Thoracic aorta (tissue), 2 donors: ENCODE measurements around the gene NOVA1. TPM values are rescaled to one million over a fixed set of nuclear protein-coding genes. Genes with fewer than 3 reads are reported as not detected.

Experiments
- ATAC-seq: fragments of 150-250 bp; one replicate; pipeline ENCODE4 v1.8.0; 2017; ENCODE audit warnings: low read depth; ENCODE audit not compliant: insufficient number of reproducible peaks, low FRiP score
- DNase-seq: peaks from one replicate; pipeline ENCODE4 v3.0.0-alpha.2; 2020; ENCODE audit warnings: low spot score
- H3K27ac ChIP-seq, 2 donors: fragments of 200-600 bp; sonication (generic); 1 replicate in 1 of 2; 2 replicates in 1 of 2; pipeline ENCODE4 v1.5.1; 2016; ENCODE audit warnings: mild to moderate bottlenecking in 2 of 2, moderate library complexity in 2 of 2
- H3K27me3 ChIP-seq: fragments of 200-600 bp; sonication (generic); replicated peaks from 2 replicates; pipeline ENCODE4 v1.6.0; 2016; ENCODE audit warnings: mild to moderate bottlenecking; ENCODE audit not compliant: insufficient read depth
- H3K36me3 ChIP-seq: fragments of 200-600 bp; sonication (generic); one replicate; pipeline ENCODE4 v1.5.1; 2016
- H3K4me1 ChIP-seq, 2 donors: fragments of 200-600 bp; sonication (generic); 1 replicate in 1 of 2; 2 replicates in 1 of 2; pipeline versions ENCODE4 v1.5.1 to v1.6.0; 2016; ENCODE audit warnings: low read depth in 2 of 2, mild to moderate bottlenecking in 1 of 2; ENCODE audit not compliant: control insufficient read depth in 1 of 2
- H3K4me3 ChIP-seq: fragments of 200-600 bp; sonication (generic); 2 replicates; pipeline ENCODE4 v1.5.1; 2016; ENCODE audit warnings: mild to moderate bottlenecking
- H3K9me3 ChIP-seq: fragments of 200-600 bp; sonication (generic); 2 replicates; pipeline ENCODE4 v1.5.1; 2016
- total RNA-seq, 2 donors: library from RNA; depleted of rRNA; stranded (reverse); fragments of >200 nt; gene quantifications; one replicate each; pipeline versions ENCODE4 v1.1.0 to v1.2.3, GENCODE V29; 2016
- TF ChIP-seq, protein P1 (sequence below): fragments of 200-600 bp; sonication (generic); IDR thresholded peaks from one replicate; pipeline ENCODE4 v1.5.1; 2019; ENCODE audit warnings: antibody characterized with exemption

Gene NOVA1
- total RNA-seq, 2 donors from 2014 or later: 10.2 to 11.0 TPM

DNA sequence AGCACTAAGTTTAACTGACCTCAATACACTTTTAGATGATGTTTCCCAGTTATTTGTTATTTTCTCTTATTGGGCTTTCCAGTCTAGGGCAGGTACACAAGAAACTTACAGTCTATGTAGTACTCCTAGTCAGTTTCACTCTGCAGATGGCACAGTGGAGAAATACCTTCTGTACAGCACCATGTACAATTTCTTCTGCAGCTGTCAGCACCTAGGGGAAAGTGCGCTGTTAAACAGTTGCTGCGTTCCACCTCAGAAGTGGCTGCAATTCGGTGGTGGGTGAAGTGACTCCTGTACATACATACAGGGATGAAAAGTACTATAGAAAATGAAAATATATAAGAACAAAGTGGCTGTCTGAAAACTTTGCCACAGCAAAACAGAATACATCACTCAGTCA is 48.3 kb downstream of the NOVA1 start:
- no peaks in the 10 kb centered on the region for H3K4me1 ChIP-seq
- ATAC-seq (no peak), DNase-seq (no peak)
- TF ChIP-seq, protein P1, sequence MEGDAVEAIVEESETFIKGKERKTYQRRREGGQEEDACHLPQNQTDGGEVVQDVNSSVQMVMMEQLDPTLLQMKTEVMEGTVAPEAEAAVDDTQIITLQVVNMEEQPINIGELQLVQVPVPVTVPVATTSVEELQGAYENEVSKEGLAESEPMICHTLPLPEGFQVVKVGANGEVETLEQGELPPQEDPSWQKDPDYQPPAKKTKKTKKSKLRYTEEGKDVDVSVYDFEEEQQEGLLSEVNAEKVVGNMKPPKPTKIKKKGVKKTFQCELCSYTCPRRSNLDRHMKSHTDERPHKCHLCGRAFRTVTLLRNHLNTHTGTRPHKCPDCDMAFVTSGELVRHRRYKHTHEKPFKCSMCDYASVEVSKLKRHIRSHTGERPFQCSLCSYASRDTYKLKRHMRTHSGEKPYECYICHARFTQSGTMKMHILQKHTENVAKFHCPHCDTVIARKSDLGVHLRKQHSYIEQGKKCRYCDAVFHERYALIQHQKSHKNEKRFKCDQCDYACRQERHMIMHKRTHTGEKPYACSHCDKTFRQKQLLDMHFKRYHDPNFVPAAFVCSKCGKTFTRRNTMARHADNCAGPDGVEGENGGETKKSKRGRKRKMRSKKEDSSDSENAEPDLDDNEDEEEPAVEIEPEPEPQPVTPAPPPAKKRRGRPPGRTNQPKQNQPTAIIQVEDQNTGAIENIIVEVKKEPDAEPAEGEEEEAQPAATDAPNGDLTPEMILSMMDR: no peak
- no peaks in the 10 kb centered on the region for H3K9me3 ChIP-seq
- H3K27ac ChIP-seq: no peak overlapping the region
- H3K36me3 ChIP-seq: no peaks in the 10 kb centered on the region
- no peak overlapping the region for H3K4me3 ChIP-seq
- H3K27me3 ChIP-seq: no peaks in the 10 kb centered on the region

DNA sequence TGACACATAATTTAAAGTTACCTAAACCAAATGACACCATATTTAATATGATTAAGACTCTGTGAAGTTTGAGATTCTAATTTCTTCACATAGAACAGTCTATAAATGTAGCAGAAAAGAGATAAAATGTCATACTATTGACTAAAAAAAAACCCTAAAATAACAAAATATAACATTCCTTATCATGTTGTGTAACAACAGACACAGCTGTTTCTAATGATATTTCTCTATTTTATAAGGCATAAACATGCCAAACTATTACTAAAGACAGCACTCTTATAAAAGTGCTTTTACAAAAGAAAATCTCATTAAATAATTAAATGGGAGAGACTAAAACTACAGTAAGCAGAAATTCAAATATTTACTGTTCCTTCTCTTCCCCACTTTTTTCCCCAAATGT is 49.4 kb downstream of the NOVA1 start:
- H3K27ac ChIP-seq: no peak overlapping the region
- ATAC-seq: no peak
- no peak overlapping the region for H3K4me3 ChIP-seq
- H3K9me3 ChIP-seq: no peaks in the 10 kb centered on the region
- no peaks in the 10 kb centered on the region for H3K27me3 ChIP-seq
- TF ChIP-seq, protein P1: no peak
- no peak for DNase-seq
- H3K4me1 ChIP-seq: no peaks in the 10 kb centered on the region
- no peaks in the 10 kb centered on the region for H3K36me3 ChIP-seq

DNA sequence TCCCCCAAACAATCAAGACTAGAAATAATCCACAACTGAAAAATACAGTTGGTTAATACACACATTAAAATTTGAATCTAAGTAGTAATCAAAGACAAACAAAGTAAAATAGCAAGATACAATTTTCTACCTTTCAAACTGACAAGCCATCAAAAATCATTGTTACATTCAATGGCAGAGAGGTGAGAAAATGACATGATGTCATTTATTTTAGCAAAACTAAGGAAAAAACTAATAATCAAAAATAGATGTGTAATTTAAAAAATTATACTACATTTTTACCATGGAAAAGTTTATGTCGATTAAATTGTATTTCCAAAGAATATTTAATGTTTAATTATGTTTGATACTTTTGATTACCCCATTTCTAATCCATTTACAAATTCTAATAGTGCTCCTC is 59.7 kb downstream of the NOVA1 start:
- H3K27ac ChIP-seq: no peak overlapping the region
- H3K27me3 ChIP-seq: no peaks in the 10 kb centered on the region
- DNase-seq (no peak), ATAC-seq (no peak)
- no peaks in the 10 kb centered on the region for H3K4me1 ChIP-seq
- no peak overlapping the region for H3K4me3 ChIP-seq
- no peaks in the 10 kb centered on the region for H3K36me3 ChIP-seq
- TF ChIP-seq, protein P1: no peak
- H3K9me3 ChIP-seq: no peaks in the 10 kb centered on the region

GRCh38 chr14:26531894-26532293 is 65.9 kb downstream of the NOVA1 start:
- DNase-seq: no peak
- Histone ChIP-seq H3K4me3 (no peak overlapping the region), H3K27me3 (no peaks in the 10 kb centered on the region), H3K4me1 (peaks cover 0 to 16% of the 10 kb centered on the region in 2 donors), H3K27ac (no peak overlapping the region), H3K36me3 (no peaks in the 10 kb centered on the region), H3K9me3 (no peaks in the 10 kb centered on the region)
- TF ChIP-seq, protein P1: no peak
- ATAC-seq: no peak

DNA sequence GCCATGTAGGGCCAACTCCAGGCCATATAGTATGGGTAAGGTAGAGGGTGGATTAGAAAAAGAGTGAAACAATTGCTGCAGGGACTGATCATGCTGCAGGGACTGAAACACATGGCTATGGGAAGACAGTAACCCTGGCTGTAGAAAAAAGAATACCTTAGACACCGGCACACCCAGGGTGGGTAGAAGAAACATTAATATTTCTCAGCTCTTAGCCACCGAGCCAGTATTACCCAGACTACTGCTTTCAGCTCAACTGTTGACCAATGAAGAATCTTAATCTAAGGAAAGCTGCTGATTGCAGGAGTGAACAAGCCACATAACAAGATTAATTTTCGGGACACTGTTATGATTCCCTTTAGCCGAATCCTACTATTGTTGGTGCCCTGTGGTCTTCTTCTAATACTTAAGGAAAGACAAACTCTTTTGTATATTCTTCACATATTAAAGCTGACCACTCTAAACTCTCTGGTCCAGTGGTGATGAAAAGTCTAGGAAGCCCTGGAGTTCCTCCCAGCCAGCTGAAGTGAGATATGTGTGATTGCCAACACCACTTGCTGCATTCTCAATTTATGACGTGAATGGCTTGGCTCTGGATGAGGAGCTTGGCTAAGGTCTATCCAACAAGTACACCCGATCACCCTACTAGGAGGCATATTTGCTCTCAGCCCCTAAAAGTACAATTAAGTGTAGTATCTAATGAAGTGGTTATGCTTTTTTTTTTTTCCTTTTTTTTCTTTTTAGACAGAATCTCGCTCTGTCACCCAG is 69.2 kb downstream of the NOVA1 start:
- no peaks in the 10 kb centered on the region for H3K9me3 ChIP-seq
- DNase-seq (no peak), ATAC-seq (peak; percentile 76)
- H3K4me3 ChIP-seq: no peak overlapping the region
- H3K27me3 ChIP-seq: no peaks in the 10 kb centered on the region
- H3K36me3 ChIP-seq: no peaks in the 10 kb centered on the region
- TF ChIP-seq, protein P1: no peak
- H3K27ac ChIP-seq: peak overlapping the region in 1 of 2 donors; percentile 9
- H3K4me1 ChIP-seq: peaks cover 0 to 16% of the 10 kb centered on the region in 2 donors
